ENCODE measurements around the gene IL4I1.

GRCh38 chr19:49894011-49894664 is 2.5 kb downstream of the IL4I1 start:
- TF ChIP-seq CTCF (IDR thresholded peaks at IDR 0.05 in 2 of 3, conservative IDR thresholded peaks at IDR 0.05 in 1 of 3; ENCODE audit: borderline replicate concordance in 1 of 3, insufficient read depth in 1 of 3, low read depth in 2 of 3, low read length in 2 of 3) (no peak), POLR2A (IDR thresholded peaks at IDR 0.05; ENCODE audit: borderline replicate concordance, extremely low read depth, insufficient read depth, insufficient read length) (no peak), ATF3 (IDR thresholded peaks at IDR 0.05) (no peak), EZH2 (IDR thresholded peaks at IDR 0.05) (no peak), ELF1 (IDR thresholded peaks at IDR 0.05; ENCODE audit: borderline replicate concordance, low read depth) (no peak), JUND (IDR thresholded peaks at IDR 0.05) (no peak), CBX3 (IDR thresholded peaks at IDR 0.05; ENCODE audit: low read depth) (no peak), REST (IDR thresholded peaks at IDR 0.05; ENCODE audit: low read depth) (no peak), POLR2AphosphoS5 (IDR thresholded peaks at IDR 0.05; ENCODE audit: low read depth, low read length) (no peak), MAX (IDR thresholded peaks at IDR 0.05) (no peak), TCF7L2 (IDR thresholded peaks at IDR 0.05; ENCODE audit: borderline replicate concordance, extremely low read depth, insufficient read depth, insufficient read length) (no peak), CEBPB (IDR thresholded peaks at IDR 0.05; ENCODE audit: low read depth) (no peak), ZFX (IDR thresholded peaks at IDR 0.05) (no peak)
